NCI-H2081 (cell line): ENCODE results near the gene SRSF6.
"Not testable (repeated sequence)": the region's sequence is repeated elsewhere in the genome, so short reads cannot be mapped to it uniquely, and the experiment has no call there.

ENCODE experiments used
- DNase-seq, 2 experiments: peaks; one replicate each; lab custom pipeline; 2025; lab: John Stamatoyannopoulos, UW

SRSF6 gene

DNA sequence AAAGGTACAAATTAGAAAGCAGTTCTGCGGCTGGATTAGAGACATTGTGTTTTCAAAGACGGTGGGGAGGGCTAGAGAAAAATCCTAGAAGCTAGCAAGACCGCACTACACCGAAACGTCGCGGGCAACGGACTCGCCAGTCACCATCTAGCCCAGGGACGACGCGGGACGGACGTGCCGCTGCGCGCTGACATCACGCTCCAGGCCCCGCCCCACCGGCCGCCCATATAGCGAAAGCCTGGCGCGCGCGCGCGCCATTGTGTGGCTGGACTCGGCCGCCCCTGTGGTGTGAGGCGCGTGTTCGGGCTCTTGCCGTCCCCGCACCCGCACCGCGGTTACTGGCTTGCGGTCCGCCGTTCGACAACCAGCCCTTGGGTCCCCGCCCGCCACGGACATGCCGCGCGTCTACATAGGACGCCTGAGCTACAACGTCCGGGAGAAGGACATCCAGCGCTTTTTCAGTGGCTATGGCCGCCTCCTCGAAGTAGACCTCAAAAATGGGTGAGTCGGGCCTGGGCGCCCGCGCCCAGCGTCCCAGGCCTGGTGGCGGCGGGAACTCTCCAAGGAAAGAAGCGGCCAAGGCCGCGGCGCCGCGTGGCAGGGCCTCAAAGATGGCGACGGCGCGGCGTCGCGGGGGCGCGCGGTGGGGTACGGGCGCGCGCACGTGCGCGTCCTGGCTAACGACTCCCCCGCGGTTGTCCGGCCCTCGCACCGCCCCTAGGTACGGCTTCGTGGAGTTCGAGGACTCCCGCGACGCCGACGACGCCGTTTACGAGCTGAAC is at the start of gene SRSF6:
TSS of gene SRSF6 (plus strand) at position 257 of the 782 bp plus-strand sequence. CDS start at position 395, 138 bp downstream.
- peak; percentile 91 for DNase-seq

GRCh38 chr20:43408848-43409576 is 48.7 kb upstream of the SRSF6 start:
- DNase-seq = peak; percentile 1 to 15

- no peak for DNase-seq
Observed at GRCh38 chr20:43409577-43409913, 48.2 kb upstream of the SRSF6 start.

DNA sequence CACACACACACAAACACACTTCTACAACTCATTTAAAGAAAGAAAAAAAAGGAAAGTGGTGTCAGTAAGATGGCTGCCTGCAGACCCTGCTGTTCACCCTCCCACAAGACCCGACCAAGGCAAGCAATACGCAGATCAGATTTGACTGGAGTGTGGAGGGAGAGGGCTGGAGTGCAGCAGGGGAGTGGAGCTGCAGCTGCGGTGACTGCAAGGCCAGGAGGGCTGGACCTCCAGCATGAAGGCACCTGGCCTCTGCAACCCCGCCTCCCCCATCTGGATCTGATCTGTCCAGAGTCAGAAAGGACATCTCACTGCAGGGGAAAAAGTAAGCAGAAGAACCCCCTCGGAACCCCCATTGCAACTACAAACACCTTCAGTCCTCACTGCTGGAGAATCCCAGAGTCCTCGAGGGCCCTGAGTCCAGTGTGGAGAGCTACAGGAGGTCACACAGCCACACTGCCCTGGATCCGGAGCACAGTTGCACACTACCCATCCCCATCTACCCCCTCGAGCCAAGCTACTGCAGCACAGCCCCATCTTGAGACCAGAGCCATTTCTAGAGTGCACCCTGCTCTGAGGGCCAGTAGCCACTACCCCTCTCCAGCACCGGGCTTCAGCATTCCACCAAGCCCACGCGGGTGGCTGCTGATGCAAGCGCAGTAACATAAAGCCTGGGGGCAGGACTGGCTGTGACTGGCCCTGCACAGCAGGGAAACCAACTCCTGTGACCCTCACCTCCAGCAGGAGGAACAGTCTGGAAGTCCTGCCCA is 41.9 kb upstream of the SRSF6 start:
- DNase-seq = no peak

- DNase-seq = no peak
Observed at GRCh38 chr20:43416591-43417228, 41.0 kb upstream of the SRSF6 start.

- DNase-seq = no peak
Observed at GRCh38 chr20:43420192-43420591, 37.5 kb upstream of the SRSF6 start.

DNA sequence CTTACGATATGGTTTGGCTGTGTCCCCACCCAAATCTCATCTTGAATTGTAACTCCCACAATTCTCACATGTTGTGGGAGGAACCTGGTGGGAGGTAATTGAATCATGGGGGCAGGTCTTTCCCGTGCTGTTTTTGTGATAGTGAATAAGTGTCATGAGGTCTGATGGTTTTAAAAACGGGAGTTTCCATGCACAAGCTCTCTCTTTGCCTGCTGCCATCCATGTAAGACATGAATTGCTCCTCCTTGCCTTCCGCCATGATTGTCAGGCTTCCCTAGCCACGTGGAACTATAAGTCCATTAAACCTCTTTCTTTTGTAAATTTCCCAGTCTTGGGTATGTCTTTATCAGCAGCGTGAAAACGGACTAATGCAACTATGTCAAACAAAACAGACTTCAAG is 36.8 kb upstream of the SRSF6 start:
- not testable (repeated sequence) for DNase-seq

DNA sequence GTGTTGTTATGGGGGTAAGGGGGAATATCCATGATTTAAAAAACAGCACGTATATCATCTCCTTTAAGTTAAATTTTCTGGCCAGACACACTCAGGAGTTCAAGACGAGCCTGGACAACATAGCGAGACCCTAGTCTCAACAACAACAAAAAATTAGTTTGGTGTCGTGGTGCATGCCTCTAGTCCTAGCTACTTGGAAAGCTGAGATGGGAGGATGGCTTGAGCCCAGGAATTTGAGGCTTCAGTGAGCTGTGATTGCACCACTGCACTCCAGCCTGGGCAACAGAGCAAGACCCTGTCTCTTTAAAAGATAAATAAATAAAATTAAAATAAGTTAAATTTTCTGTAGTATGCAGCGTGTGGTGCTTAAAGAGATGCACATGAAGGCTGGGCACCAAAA is 31.5 kb upstream of the SRSF6 start:
- no peak for DNase-seq

DNA sequence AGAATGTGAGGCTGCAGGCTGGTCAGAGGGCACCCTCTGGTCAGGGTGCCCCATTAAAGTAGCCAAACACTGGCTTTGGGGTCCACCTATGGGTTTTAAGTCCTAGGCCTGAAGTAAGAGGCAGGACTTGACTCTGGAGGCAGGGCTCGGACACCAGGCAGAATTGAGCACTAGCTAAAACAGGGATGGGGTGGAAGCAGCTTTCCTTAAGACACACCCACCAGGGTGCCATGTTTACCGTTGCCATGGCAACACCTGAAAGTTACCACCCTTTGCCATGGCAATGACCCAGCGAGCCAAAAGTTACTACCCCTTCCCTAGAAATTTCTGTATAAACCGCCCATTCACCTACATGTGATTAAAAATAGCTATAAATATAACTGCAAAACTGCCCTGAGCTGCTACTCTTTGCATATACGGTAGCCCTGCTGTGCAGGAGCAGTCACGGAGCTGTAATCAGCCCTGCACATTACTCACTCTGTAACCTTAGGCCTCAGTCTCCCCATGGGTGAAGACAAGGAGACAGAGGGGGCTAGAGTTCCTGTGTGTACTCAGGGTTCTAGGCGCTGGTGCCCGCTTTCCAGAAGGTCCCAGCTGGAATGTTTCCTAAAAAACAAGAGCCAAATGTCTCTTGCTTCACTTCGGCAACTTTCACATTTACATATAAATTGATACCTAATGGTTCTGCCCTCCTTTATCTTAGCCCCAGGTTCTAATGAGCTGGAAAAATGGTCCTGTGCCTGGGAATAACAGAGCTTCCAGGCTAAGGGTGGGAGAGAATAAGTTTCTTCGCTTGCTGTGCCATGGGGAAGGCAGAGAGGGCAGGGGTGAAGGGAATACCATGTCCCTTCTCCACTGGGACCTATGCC is 27.2 kb upstream of the SRSF6 start:
- DNase-seq = no peak

- DNase-seq = no peak
Observed at GRCh38 chr20:43431134-43431519, 26.6 kb upstream of the SRSF6 start.

GRCh38 chr20:43432498-43432897 is 25.2 kb upstream of the SRSF6 start:
- DNase-seq = no peak

DNA sequence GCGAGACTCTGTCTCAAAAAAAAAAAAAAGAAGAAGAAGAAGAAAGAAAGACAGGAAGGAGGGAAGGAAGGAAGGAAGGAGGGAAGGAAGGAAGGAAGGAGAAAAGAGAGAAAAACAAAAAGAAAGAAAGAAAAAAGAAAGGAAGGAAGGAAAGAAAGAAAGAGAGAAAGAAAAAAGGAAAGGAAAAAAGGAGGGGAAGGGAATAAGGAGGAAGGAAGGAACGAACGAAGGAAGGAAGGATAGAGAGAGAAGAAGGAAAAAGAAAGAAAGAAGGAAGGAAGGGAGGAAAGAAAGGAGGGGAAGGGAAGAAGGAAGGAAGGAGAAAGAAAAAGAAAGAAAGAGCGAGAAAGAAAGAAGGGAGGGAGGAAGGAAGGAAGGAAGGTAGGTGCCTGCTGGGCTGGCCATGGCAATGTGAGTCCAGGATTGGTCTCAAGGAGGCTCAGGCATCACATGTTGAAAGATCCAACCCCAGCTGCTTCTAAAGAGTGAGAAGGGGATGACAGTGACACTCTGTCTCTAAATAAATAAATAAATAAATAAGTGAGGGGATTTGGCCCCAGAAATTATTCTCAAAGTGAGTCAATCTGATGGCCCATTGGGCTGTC is 24.3 kb upstream of the SRSF6 start:
- no peak for DNase-seq

GRCh38 chr20:43434565-43434964 is 23.1 kb upstream of the SRSF6 start:
- DNase-seq = no peak

DNA sequence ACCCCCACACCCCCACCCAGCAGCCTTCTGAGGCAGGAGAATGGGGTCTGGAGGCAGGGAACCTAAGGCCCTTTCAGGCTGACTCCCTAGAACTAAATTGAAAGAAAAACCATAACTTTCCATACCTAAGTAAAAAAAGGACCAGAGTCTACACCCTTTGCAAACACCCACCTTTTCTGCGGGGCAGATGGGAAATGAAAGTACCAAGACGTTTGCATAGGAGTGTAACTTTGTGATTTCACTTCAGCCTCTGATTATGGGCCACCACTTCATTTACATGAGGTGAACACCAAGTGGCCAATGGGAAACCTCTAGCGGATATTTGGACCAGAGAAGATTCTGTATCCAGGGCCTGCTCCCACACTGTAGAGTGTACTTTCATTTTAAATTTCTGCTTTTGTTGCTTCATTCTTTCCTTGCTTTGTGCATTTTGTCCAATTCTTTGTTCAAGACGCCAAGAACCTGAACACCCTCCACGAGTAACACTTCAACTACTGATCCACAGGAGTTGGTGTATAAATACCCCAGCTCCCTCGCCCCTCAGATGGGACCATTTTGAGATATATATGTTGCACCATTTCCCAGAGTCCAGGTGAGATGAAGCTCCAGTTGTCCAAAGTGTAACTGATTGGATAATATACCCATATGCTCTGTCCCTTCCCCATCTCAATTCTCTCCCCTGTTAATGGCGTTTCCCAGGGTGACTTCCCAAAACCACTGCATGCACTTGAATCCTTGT is 18.9 kb upstream of the SRSF6 start:
- DNase-seq = no peak

- no peak for DNase-seq
Observed at GRCh38 chr20:43440531-43440930, 17.2 kb upstream of the SRSF6 start.

GRCh38 chr20:43442282-43442880 is 15.3 kb upstream of the SRSF6 start:
- no peak for DNase-seq

GRCh38 chr20:43444107-43444506 is 13.6 kb upstream of the SRSF6 start:
- no peak for DNase-seq

DNA sequence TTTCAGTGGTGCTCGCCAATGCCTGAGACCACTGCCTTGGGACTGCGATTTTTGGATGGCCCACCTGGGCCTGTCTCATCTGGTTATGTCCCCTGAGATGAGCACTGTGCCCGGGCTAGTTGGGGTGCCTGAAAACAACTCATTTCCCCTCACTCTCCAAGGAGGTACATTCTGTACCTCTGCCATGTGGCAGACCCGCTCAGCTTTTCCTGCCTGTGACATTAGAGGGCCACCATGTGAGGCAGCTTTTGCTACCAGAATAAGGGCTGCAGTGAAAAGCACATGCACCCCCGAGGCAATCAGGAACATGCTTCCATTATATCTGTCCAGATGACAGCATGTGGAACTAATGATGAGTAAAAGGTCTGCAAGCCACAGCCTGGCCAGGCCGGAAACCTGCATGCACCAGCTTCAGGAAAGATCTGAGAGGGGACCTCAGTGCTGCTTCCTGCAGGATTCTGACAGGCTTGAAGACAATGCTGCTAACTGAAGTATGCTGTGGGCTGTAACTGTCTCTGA is 11.3 kb upstream of the SRSF6 start:
- DNase-seq = no peak

- DNase-seq = not testable (repeated sequence)
Observed at GRCh38 chr20:43448431-43448747, 9.3 kb upstream of the SRSF6 start.
